ENCODE measurements around the gene CDC37L1.

DNA sequence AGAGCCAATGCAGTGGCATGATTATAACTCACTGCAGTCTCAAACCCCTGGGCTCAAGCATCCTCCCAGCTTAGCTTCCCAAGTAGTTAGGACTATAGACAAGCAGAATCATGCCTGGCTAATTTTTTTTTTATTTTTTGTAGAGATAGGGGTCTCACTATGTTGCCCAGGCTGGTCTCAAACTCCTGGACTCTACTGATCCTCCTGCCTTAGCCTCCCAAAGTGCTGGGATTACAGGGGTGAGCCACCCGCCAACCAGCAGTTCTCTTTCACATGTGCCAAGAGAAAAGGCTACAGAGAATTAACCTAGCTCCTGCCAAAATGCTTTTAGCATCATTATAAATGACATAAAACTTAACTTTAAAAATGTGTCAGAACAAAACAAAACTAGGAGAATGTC, 53.5 kb downstream of the CDC37L1 start:
- TF ChIP-seq EZH2phosphoT487 (IDR thresholded peaks at IDR 0.05; ENCODE audit: insufficient read depth, low read depth), result no peak
- no peak for TF ChIP-seq EZH2 (IDR thresholded peaks at IDR 0.05; ENCODE audit: insufficient read depth, poor library complexity, severe bottlenecking)
